Breast epithelium (tissue), 3 donors: Measurements from ENCODE around the gene MBOAT1.

Experiments used
- POLR2AphosphoS5 ChIP-seq, 3 donors: sonication (generic); formaldehyde crosslinking; IDR thresholded peaks; one replicate each; pipeline ENCODE4 v1.6.1; 2017; ENCODE audit warnings: antibody characterized with exemption in 3 of 3
- TF ChIP-seq, protein P1 (sequence below), 3 donors: fragments of 450-650 bp; IDR thresholded peaks; one replicate each; pipeline ENCODE4 v1.5.1; 2016 to 2017; ENCODE audit warnings: antibody characterized with exemption in 3 of 3, mild to moderate bottlenecking in 3 of 3, moderate library complexity in 3 of 3

DNA sequence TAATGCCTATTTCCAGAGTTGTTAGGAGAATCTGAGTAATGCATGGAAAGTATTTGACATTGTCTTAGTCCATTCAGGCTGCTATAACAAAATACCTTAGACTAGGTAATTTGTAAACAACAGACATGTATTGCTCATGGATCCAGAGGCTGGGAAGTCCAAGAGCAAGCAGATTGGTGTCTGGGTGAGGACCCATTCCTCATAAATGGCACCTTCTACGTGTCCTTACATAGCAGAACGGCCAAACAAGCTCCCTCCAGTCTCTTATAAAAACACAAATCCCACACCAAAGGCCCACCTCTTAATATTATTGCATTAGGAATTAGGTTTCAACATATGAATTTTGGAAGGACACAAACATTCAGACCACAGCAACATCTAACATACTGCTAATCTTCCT is 30.2 kb downstream of the MBOAT1 start:
- TF ChIP-seq, protein P1, sequence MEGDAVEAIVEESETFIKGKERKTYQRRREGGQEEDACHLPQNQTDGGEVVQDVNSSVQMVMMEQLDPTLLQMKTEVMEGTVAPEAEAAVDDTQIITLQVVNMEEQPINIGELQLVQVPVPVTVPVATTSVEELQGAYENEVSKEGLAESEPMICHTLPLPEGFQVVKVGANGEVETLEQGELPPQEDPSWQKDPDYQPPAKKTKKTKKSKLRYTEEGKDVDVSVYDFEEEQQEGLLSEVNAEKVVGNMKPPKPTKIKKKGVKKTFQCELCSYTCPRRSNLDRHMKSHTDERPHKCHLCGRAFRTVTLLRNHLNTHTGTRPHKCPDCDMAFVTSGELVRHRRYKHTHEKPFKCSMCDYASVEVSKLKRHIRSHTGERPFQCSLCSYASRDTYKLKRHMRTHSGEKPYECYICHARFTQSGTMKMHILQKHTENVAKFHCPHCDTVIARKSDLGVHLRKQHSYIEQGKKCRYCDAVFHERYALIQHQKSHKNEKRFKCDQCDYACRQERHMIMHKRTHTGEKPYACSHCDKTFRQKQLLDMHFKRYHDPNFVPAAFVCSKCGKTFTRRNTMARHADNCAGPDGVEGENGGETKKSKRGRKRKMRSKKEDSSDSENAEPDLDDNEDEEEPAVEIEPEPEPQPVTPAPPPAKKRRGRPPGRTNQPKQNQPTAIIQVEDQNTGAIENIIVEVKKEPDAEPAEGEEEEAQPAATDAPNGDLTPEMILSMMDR (IDR thresholded peaks at IDR 0.05) = no peak
- no peak for TF ChIP-seq POLR2AphosphoS5 (IDR thresholded peaks at IDR 0.05)
